ENCODE results near the gene ANKRD29. TPM values are rescaled to one million over a fixed set of nuclear protein-coding genes. Genes with fewer than 3 reads are reported as not detected.

Gene ANKRD29
- total and polyA plus RNA-seq, 2 donors (not counting 1 experiment from before 2014, with no cell fraction given) = 2.0 to 6.9 TPM

DNA sequence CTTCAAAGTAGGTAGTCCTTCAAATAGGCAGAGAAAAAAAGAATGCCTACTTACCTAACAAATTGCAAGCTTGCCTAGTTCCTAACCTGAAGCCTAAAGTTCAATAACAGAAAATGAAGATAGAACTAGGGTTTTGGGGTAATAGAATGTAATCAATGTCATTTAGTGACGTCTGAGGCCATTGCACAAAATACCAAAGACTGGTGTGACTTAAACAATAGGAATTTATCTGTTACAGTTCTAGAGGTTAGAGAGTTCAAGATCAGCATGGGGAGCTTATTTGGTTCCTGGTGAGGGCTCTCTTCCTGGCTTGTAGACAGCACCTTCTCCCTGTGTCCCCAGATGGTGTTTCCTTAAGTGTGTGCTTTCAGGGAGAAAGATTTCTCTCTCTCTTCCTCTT lies 71.7 kb downstream of the ANKRD29 start:
- TF ChIP-seq EZH2 (IDR thresholded peaks at IDR 0.05; ENCODE audit: low read length, missing control alignments) = no peak
- TF ChIP-seq, protein P1, sequence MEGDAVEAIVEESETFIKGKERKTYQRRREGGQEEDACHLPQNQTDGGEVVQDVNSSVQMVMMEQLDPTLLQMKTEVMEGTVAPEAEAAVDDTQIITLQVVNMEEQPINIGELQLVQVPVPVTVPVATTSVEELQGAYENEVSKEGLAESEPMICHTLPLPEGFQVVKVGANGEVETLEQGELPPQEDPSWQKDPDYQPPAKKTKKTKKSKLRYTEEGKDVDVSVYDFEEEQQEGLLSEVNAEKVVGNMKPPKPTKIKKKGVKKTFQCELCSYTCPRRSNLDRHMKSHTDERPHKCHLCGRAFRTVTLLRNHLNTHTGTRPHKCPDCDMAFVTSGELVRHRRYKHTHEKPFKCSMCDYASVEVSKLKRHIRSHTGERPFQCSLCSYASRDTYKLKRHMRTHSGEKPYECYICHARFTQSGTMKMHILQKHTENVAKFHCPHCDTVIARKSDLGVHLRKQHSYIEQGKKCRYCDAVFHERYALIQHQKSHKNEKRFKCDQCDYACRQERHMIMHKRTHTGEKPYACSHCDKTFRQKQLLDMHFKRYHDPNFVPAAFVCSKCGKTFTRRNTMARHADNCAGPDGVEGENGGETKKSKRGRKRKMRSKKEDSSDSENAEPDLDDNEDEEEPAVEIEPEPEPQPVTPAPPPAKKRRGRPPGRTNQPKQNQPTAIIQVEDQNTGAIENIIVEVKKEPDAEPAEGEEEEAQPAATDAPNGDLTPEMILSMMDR (conservative IDR thresholded peaks at IDR 0.05 in 1 of 2, IDR thresholded peaks at IDR 0.05 in 1 of 2; ENCODE audit: low read depth in 1 of 2, low read length in 2 of 2) = no peak
- no peaks in the 10 kb centered on the region for H3K27me3 ChIP-seq (ENCODE audit: control insufficient read depth, insufficient read depth, low read length)
- no peaks in the 10 kb centered on the region for H3K9me3 ChIP-seq (ENCODE audit: control insufficient read depth, insufficient read depth, low read depth, low read length)
- no peaks in the 10 kb centered on the region for H3K36me3 ChIP-seq (ENCODE audit: control insufficient read depth, insufficient read depth, low read length)
- H3K79me2 ChIP-seq (ENCODE audit: control insufficient read depth, insufficient read depth, low read length) = no peaks in the 10 kb centered on the region
- H3K4me1 ChIP-seq (ENCODE audit: control insufficient read depth, extremely low read depth, insufficient read depth, low read length) = peaks cover 6% of the 10 kb centered on the region
- H3K4me3 ChIP-seq (replicated peaks in 1 of 4; ENCODE audit: control extremely low read depth in 1 of 4, insufficient read depth in 1 of 4, low read depth in 3 of 4, low read length in 4 of 4) = no peak overlapping the region
- H3K4me2 ChIP-seq (ENCODE audit: extremely low read depth, insufficient read depth, low read length) = no peak overlapping the region
- H2AFZ ChIP-seq (ENCODE audit: low read length) = no peak overlapping the region
- no peak overlapping the region for H3K27ac ChIP-seq (ENCODE audit: insufficient read depth, low read length)
- peak in 1 of 2 donors; percentile 29 for DNase-seq (ENCODE audit: low read depth in 2 of 2)
- H4K20me1 ChIP-seq (ENCODE audit: control insufficient read depth, extremely low read depth, insufficient read depth, low read length) = no peaks in the 10 kb centered on the region
- no peak overlapping the region for H3K9ac ChIP-seq (ENCODE audit: insufficient read depth, low read length)

DNA sequence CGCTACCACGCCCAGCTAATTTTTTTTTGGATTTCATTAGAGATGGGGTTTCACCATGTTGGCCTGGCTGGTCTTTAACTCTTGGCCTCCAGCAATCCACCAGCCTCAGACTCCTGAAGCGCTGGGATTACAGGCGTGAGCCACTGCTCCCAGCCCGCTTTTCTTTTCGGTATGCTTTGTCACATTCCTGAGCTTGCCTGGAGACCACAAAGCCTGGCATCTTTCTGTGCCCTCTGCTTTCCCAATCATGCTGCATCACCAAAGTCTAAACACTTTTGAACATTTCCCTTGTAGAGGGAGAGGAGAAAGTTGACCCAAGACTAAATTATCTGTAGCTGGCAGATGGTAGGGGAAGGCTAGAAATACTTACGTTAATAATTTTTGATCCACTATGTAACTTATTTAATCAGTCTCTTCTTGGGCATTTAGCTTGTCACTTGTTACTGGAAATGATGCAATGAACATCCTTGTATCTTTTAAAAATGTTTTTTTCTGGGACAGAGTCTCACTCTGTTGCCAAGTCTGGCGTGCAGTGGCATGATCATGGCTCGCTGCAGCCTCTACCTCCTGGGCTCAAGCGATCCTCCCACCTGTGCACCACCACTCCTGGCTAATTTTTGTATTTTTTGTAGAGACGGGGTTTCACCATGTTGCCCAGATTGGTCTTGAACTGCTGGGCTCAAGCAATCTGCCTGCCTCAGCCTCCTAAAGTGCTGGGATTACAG lies 73.7 kb downstream of the ANKRD29 start:
- H3K36me3 ChIP-seq (ENCODE audit: control insufficient read depth, insufficient read depth, low read length) = no peaks in the 10 kb centered on the region
- H3K9me3 ChIP-seq (ENCODE audit: control insufficient read depth, insufficient read depth, low read depth, low read length) = no peaks in the 10 kb centered on the region
- H3K4me1 ChIP-seq (ENCODE audit: control insufficient read depth, extremely low read depth, insufficient read depth, low read length) = peaks cover 8% of the 10 kb centered on the region
- no peak overlapping the region for H3K27ac ChIP-seq (ENCODE audit: insufficient read depth, low read length)
- peak in 1 of 2 donors; percentile 54 for DNase-seq (ENCODE audit: low read depth in 2 of 2)
- H3K4me2 ChIP-seq (ENCODE audit: extremely low read depth, insufficient read depth, low read length) = no peak overlapping the region
- no peaks in the 10 kb centered on the region for H4K20me1 ChIP-seq (ENCODE audit: control insufficient read depth, extremely low read depth, insufficient read depth, low read length)
- TF ChIP-seq, protein P1 (conservative IDR thresholded peaks at IDR 0.05 in 1 of 2, IDR thresholded peaks at IDR 0.05 in 1 of 2; ENCODE audit: low read depth in 1 of 2, low read length in 2 of 2) = no peak
- no peak for TF ChIP-seq EZH2 (IDR thresholded peaks at IDR 0.05; ENCODE audit: low read length, missing control alignments)
- no peak overlapping the region for H2AFZ ChIP-seq (ENCODE audit: low read length)
- no peak overlapping the region for H3K9ac ChIP-seq (ENCODE audit: insufficient read depth, low read length)
- no peaks in the 10 kb centered on the region for H3K27me3 ChIP-seq (ENCODE audit: control insufficient read depth, insufficient read depth, low read length)
- peaks cover 15% of the 10 kb centered on the region for H3K79me2 ChIP-seq (ENCODE audit: control insufficient read depth, insufficient read depth, low read length)
- H3K4me3 ChIP-seq (replicated peaks in 1 of 4; ENCODE audit: control extremely low read depth in 1 of 4, insufficient read depth in 1 of 4, low read depth in 3 of 4, low read length in 4 of 4) = no peak overlapping the region

DNA sequence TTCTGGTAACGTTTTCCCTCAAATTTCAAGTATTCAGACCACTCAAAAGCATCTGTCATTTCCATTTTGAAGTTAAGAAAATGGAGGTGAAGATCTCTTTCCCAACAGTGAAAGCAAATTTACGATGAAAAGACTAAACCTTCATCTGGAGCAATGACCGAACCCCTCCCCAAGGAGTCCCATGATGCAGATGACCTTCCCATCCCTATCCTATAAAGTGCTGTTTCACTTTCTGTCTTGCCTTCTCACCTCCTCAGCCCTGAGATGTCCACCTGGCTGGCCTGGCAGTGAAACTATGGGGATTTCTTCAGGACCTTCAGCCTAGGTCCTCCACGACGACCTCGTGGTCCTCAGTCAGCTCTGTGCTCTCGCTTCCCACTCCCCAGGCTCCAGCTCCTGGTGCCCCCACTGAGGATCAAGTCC lies 75.5 kb downstream of the ANKRD29 start:
- no peak for TF ChIP-seq EZH2 (IDR thresholded peaks at IDR 0.05; ENCODE audit: low read length, missing control alignments)
- TF ChIP-seq, protein P1 (conservative IDR thresholded peaks at IDR 0.05 in 1 of 2, IDR thresholded peaks at IDR 0.05 in 1 of 2; ENCODE audit: low read depth in 1 of 2, low read length in 2 of 2) = no peak
- Histone ChIP-seq H3K4me1 (ENCODE audit: control insufficient read depth, extremely low read depth, insufficient read depth, low read length) (peaks cover 8% of the 10 kb centered on the region), H3K9ac (ENCODE audit: insufficient read depth, low read length) (peak overlapping the region; percentile 49), H3K27ac (ENCODE audit: insufficient read depth, low read length) (peak overlapping the region; percentile 45), H3K27me3 (ENCODE audit: control insufficient read depth, insufficient read depth, low read length) (no peaks in the 10 kb centered on the region), H4K20me1 (ENCODE audit: control insufficient read depth, extremely low read depth, insufficient read depth, low read length) (no peaks in the 10 kb centered on the region), H3K9me3 (ENCODE audit: control insufficient read depth, insufficient read depth, low read depth, low read length) (no peaks in the 10 kb centered on the region), H2AFZ (ENCODE audit: low read length) (peak overlapping the region; percentile 75), H3K36me3 (ENCODE audit: control insufficient read depth, insufficient read depth, low read length) (no peaks in the 10 kb centered on the region), H3K4me3 (replicated peaks in 1 of 4; ENCODE audit: control extremely low read depth in 1 of 4, insufficient read depth in 1 of 4, low read depth in 3 of 4, low read length in 4 of 4) (peak overlapping the region; percentile 16 to 49 (median 24)), H3K79me2 (ENCODE audit: control insufficient read depth, insufficient read depth, low read length) (peaks cover 24% of the 10 kb centered on the region), H3K4me2 (ENCODE audit: extremely low read depth, insufficient read depth, low read length) (peak overlapping the region; percentile 73)
- DNase-seq (ENCODE audit: low read depth in 2 of 2) = no peak

Data from fibroblast of lung (primary cell).